Activated CD4-positive, alpha-beta T cell treated with anti-CD3 and anti-CD28 coated beads, Interleukin-2, amount 50 U/mL, for 24 hours (primary cell): ENCODE data around the gene MANBA.
"Not testable (repeated sequence)": the region's sequence is repeated elsewhere in the genome, so short reads cannot be mapped to it uniquely, and the experiment has no call there.

Source experiments
- DNase-seq, 2 donors: peaks; one replicate each; pipeline ENCODE4 v3.0.0-alpha.2; 2020; ENCODE audit warnings: low read depth in 1 of 2, low spot score in 1 of 2

Gene MANBA

DNA sequence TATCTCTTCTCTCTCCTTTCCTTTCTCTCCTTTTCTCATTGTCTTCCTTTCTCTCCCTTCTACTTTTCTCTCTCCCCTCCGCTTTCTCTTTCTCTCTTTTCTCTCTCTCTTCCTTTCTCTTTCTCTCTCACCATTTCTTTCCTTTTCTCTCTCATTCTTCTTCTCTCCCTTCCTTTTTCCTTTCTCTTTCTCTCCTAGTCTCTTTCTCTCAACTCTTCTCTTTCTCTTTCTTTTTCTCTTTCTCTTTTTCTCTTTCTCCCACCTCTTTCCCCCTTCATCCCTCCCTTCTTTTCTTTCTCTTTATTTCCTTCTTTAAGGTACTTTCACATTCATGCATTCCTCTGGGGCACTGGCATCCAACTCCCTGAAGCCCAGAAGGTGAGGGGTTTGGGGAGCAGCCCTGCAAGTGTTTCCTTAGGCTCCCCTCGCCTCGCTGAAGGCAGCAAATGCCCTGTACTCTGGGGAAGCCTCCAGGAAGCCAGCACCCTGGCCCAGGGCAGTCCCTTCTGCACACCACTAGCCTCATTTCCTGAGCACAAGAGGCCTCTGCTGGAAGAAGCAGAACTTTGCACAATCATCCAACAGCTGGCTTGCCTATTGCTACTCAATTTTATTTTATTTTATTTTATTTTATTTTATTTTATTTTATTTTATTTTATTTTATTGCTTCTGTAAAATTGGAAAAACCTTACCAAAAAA is 135.4 kb downstream of the MANBA start:
- peak in 1 of 2 donors; percentile 54 for DNase-seq

DNA sequence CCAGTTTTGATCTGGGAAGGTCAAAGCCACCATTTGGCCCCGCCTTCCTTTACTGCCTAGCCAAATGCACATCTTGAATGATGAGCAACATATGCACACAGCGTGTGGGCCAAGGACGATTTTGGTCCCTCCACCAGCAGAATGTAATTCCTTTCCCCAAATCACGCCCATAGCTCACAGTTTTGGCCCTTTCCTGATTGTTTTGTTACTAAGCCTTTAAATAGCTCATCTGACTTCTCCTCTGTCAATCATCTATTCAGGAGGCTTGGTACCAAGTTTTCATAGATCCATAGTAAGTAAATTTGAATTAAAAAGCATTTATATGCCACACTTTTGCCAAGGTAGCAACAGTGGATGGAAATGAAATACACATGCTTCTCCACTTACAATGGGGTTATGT is 136.3 kb downstream of the MANBA start:
- no peak for DNase-seq

DNA sequence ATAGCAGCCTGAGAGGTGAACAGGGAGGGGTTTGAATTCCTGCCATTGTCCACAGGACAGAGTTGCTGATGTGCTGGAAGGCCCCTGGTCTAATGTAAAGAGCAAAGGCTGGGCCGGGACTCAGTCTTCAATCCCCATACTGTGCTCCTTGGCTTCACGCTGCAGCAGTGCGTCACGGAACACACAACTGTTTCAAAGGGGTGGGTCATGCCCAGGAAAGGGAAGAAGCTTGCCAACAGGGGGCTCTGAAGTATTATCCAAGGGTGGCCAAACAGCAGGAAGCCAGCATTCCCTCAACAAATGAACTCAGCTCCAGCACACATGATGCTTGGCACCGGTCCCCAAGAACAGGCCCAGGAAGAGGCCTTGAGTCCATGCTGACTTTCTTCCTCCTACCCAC is 137.1 kb downstream of the MANBA start:
- no peak for DNase-seq

DNA sequence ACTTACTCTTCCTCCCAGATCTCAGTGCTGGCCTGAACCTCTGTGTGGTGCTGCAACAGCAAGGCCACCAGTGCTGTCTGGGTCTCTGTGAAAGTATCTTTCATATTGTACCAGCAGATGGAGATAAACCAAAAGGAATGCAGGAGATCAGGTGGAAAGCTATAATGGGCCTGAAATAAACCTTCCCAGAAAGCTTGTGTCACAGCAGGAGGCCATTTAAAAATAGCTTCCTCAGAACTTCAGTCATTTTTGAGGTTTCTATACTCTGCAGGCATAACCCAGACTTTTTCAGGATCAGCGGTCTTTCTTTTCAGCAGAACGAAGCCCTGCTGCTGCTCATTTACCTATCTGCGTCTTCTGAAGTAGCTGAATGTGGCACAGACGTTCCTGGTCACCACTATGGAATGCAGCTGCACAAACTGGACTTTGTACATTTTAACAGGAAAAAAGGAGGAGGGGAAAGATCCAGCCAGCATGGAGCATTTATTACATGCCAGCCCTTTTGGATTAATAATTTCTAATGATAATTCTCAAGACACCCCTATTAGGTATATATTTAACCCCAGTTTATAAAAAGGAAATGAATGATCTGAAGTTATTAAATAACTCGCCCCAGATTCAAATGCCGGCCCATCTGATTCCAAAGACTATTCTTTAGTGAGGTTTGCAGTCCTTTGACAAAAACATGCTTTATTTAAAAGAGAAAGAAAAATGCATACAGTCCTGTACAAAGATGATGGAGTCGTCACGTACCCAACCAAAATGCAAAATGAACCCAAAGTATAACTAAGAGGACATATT is 139.9 kb downstream of the MANBA start:
- no peak for DNase-seq

DNA sequence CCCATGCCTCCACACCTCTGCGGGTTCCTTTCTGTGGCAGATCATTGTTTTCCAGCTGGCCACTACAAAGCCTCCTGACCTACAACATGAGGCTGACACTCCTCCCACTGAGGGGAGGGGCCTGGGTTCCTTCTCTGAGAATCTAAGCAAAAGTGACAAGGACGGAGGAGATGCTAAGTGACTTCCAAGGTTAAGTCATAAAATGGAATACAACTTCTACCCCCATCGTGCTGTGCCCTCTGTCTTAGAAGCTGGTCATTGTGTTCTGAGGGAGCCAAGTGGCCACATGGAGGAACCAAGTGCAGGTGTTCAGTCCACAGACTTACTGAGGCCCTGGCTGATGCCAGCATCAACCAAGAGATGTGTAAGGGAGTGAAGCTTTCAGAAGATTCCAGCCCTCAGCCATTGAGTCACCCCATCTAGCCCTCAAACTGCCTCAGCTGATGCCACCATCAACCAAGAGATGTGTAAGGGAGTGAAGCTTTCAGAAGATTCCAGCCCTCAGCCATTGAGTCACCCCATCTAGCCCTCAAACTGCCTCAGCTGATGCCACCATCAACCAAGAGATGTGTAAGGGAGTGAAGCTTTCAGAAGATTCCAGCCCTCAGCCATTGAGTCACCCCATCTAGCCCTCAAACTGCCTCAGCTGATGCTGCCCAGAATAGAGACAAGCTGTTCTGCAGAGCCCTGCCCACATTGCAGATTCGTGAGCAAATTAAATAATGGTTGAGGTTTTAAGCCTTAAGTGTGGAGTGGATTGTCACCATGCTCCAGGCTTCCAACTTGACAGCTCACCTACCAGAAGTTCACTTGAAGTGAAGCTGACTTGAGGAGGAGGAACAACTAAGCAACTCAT is 140.8 kb downstream of the MANBA start:
- not testable (repeated sequence) for DNase-seq

DNA sequence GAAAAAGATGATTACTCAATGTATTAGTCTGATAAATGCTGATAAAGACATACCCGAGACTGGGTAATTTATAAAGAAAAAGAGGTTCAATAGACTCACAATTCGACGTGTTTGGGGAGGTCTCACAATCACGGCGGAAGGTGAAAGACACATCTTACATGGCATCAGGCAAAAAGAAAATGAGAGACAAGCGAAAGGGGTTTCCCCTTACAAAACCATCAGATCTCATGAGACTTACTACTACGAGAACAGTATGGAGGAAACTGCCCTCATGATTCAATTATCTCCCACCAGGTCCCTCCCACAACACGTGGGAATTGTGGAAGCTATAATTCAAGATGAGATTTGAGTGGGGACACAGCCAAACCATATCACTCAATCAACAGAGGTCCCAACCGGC is 141.7 kb downstream of the MANBA start:
- not testable (repeated sequence) for DNase-seq

DNA sequence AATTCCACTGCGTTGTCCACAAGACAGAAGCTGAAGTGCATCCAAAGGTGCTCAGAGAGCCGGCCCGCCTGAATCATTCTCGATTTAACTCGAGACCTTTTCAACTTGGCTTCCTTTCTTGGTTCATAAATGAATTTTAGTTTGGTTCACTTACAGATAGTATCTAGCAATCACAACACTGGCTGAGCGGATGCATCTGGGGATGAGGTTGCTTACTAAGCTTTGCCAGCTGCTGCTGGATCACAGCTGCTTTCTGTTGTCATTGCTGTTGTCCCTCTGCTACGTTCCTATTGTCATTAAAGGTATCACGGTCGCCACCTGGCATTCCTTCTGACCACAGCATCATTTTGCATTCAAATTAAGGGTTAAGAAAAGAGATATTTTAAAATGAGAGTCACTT is 144.1 kb downstream of the MANBA start:
- no peak for DNase-seq

DNA sequence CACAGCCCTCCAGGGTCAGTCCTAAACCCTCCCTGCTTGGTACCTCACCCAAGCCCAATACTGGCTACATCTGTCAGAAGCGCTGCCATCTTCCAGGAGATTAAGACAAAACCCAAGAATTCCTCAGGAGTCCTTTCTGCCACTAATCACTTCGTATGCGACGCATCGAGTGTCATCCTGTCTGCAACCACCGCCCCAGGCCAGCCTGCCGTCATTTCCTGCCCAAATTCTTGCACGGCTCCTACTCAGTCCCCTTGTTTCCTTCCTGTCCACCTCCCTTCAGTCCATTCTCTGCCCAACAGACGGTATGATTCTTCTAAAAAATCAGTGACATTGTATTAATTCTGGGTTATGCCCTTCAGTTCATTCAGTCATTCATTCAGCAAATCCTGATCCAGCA is 146.0 kb downstream of the MANBA start:
- no peak for DNase-seq

DNA sequence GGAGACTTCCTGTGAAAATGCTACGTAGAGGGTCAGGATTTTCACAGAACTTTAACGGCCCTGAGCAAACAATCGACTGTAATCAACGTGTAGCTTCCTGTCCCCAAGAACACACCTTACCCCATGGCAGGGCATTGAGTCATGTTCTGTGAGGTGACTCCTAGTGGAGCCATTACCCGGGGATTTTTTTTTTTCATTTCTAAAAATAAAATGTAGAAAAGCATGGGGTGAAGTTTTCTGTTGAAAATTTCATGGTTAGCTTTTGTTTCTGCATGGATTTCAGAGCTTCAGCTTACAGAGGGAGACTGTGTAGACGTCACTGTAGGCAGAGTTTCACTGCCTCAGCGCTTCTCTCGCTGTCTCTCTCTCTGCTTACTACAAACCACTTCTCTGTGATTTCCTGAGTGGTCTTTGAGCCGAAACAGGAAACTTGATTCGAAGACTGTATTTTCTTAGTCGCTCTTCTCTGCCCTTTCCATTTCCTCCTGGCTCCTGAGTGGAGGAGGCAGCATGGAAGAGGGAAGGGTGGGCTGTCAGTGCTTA is 147.9 kb downstream of the MANBA start:
- peak in 1 of 2 donors; percentile 42 for DNase-seq

DNA sequence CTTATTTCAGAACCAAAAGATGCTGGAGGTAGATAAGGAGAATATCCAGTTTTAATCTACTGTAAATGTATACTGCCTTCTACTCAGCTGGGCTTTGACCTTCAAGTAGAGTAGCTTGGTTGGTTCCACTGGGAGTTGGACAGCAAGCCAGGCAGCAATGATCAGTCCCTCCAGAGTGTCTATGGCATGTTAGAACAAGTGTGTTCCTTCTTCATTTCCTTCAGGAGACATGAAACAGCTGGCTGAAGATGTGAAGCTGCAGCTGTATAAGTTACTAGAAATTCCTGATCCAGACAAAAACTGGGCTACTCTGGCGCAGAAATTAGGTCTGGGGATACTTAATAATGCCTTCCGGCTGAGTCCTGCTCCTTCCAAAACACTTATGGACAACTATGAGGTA is 148.6 kb downstream of the MANBA start:
- no peak for DNase-seq

DNA sequence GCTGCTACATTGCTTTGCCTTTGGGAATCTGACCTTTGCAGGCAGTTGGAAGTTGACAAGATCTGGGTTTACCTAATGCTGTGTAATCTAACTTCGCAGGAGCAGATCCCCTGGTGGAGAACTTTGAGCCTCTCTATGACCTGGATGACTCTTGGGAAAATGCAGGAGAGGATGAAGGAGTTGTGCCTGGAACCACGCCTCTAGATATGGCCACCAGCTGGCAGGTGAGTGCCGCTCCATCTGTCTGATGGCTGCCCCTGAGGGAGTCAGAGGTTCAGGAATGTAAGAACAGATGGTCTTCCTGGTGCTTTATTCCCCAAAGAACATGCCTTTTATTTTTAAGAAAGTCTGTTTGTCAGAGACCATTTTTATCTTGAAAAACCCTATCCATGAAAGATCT is 150.3 kb downstream of the MANBA start:
- no peak for DNase-seq

DNA sequence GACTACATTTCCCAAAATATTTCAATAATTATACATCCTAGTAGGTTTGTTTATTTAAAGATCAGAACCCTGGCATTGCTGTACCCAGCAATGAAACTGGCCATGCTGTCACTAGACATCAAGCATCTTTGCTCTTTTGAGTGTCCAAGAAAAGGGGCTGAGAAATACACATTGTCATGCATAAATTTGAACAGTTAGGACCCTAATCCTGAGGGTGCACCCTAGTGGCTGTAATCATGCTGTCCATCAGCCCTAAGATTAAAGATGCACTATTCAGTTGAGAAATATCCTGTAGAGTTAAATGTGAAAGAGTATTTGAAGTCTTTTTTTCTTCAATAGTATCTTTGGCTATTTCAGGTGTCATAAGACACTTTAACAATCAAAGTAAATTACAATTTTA is 150.8 kb downstream of the MANBA start:
- no peak for DNase-seq

DNA sequence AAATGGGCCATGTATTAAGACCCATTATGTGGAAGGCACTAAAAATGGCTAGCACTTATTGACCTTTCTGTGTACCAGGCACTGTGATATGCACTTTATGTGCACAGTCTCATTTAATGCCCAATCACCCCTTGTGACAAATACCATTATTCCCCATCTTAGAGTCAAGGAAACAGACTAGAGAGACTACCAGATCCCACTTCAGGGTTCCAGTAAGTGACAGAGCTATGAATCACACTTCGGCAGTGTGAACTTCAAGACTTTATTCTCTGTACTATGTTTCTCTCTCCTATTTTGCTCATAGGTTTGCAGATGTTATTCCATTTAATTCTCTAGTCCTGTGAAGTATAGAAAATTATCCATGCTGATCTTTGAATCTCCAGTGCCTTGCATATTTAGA is 152.6 kb downstream of the MANBA start:
- DNase-seq = no peak

DNA sequence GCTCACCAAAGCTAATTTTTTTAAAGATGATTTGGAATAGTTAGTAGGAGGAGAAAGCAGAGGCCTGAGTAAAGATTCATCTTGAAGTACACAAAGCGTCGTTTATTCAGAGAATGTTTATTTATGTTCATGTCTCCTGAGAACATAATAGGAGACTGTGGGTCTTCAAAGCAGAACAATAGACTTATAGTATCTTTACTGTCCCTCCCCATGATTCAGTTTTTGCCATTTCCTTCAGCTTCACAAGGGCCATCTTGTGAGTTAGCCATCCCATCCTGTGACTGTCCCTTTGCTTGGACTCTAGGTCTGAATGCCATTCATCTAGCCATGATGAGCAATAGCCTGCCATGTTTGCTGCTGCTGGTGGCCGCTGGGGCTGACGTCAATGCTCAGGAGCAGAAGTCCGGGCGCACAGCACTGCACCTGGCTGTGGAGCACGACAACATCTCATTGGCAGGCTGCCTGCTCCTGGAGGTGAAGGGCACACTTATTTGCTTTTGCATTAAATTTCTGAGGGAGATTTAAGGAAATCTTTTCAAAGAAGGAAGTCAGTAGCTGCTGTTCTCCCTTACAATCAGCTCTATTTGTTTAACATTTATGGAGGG is 153.8 kb downstream of the MANBA start:
- no peak for DNase-seq

DNA sequence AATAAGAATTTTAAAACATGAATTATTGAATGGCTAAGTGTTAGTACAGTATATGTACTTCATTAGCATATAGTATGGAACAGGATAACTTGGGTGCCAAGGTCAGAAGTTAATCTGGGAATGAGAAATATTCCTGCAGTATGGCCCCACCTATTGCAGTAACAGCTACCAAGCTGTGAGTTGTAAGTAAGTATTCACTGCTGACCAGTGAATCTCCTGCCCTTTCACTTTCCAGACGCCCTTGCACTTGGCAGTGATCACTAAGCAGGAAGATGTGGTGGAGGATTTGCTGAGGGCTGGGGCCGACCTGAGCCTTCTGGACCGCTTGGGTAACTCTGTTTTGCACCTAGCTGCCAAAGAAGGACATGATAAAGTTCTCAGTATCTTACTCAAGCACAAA is 154.5 kb downstream of the MANBA start:
- DNase-seq = no peak

DNA sequence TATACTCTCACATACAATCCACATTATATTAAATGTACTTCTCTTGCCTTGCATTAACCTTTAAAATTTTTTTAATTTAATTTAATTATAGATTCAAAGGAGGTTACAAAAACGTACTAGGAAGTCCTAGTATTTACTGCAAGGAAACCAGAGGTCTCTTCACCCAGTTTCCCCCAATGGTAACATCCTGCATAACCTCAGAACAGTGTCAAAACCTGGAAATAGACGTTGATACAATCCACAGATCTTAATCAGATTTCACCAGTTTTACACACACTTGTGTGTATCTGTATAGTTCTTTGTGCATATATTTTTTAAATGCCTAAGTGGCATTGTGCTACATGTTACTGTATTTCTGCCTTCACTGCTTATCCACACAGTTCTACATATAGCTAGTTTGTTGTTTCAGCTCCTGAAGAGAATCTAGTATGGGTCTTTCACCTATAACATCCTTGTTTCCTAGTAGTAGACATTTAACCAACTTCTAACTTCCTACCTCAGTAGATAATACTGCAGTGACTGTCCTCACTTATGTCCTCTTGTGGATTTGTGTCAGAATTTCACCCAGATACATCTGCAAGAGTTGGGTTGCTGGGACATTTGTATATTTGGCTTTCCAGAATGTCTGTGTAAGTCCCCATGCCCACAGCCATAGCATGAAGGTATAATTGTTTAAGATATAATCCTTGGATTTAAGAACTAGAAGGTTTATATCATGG is 156.4 kb downstream of the MANBA start:
- no peak for DNase-seq

DNA sequence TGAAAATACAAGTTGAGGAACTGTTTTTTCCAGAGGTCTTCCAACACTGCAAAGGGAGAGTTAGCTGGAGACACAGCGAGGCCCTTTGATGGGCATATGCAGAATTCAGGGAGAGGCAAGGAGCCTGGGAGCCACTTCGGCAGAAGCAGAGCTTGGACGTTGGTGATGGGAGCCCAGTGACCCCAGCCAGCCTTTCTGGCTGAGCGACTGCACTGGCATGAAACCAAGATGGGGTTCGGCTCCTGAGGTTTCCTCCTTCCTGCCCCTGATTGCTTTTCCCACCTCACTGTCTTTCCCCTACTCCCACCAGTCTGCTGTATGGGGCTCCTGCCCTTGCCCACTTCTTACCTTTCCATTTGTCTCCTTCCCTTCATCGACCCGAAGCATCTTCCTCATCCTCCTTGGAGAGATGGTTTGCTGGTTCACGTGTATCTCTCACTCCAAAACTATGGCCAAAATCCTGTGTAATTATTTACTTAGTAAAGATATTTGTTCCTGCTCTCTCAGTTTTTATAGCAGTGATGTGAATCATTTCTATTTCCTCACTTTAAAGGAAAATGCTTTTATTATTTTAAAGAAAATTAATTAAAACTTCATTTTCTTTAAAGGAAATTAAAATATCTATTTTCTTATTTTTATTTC is 159.1 kb downstream of the MANBA start:
- DNase-seq = no peak

DNA sequence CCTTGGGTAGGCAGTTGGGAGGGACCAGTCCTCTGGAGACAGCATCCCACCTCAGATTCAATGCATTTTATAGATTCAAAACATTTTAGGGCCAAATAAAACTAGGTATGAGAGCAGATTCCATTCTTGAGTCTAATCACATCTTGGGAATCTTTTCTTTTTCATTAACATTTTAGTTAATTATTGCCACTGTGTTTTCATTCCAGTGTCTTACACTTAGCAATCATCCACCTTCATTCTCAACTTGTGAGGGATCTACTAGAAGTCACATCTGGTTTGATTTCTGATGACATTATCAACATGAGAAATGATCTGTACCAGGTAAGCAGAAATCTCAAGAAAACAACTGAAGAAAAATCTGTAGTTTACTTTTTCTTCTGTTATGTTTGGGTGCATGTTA is 160.1 kb downstream of the MANBA start:
- no peak for DNase-seq

DNA sequence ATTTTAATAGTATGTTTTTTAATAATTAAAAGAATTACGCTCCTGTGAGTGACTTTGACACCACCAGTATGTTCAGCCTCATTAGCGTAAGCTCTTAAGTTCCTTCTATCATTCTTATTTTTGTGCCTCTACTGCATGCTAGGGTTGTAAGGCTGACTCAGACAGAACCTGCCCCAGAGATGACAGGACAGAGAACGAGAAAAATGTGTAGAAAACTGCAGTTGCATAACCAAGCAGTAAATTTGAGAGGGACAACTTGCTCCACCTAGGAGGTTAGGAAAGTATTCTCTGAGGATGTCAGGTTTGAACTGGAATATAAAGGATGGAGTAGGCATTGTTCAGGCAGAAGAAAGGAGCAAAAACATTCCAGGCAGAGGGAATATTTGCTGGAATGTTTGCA is 160.9 kb downstream of the MANBA start:
- no peak for DNase-seq

DNA sequence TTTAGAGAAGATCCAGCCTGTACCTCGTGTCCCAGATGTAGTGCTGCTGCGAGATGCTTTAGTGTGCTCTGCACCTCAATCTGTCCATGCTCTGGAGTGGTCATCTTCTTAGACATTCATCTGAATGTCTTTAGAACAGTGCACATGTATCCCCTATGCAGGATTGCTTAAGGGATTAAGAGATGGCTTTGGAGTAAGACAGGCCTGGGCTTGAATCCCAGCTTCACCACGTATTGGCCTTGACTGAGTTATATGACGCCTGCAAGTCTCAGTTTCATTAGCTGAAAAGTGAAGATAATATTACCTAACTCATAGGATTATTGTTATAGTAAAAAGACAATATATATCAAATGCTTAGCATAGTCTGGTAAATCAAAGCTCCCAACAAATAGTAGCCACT is 161.3 kb downstream of the MANBA start:
- DNase-seq = no peak
